Adrenal gland (tissue), 19 donors: ENCODE data around the gene MLIP. TPM values are rescaled to one million over a fixed set of nuclear protein-coding genes. Genes with fewer than 3 reads are reported as not detected.

Experiments
- DNase-seq, 7 donors: peaks; one replicate each; pipeline ENCODE4 v3.0.0-alpha.2; 2019 to 2020
- H3K27ac ChIP-seq, 5 donors: fragments of 200-600 bp; sonication (generic) in 4 of 5; 1 replicate in 3 of 5; 2 replicates in 2 of 5; pipeline versions ENCODE4 v1.5.1 to v1.8.0; 2016 to 2020; ENCODE audit warnings: mild to moderate bottlenecking in 1 of 5
- H3K27me3 ChIP-seq: fragments of 200-600 bp; 2 replicates; pipeline ENCODE4 v1.8.0; 2021
- H3K36me3 ChIP-seq, 2 donors: fragments of 200-600 bp; replicated peaks in 1 of 2; 1 replicate in 1 of 2; 2 replicates in 1 of 2; pipeline versions ENCODE4 v1.5.1 to v1.8.0; 2018 to 2022
- H3K4me1 ChIP-seq, 2 donors: fragments of 200-600 bp; replicated peaks in 1 of 2; 1 replicate in 1 of 2; 2 replicates in 1 of 2; pipeline versions ENCODE4 v1.5.1 to v1.8.0; 2018 to 2021
- H3K4me3 ChIP-seq, 4 donors: fragments of 200-600 bp; sonication (generic) in 3 of 4; one replicate each; pipeline ENCODE4 v1.5.1; 2016 to 2018
- H3K9me3 ChIP-seq, 3 donors: fragments of 200-600 bp; sonication (generic) in 1 of 3; replicated peaks in 1 of 3; 1 replicate in 2 of 3; 2 replicates in 1 of 3; pipeline versions ENCODE4 v1.5.1 to v1.8.0; 2016 to 2021
- POLR2A ChIP-seq, 2 donors: fragments of 450-650 bp; IDR thresholded peaks; one replicate each; pipeline ENCODE4 v1.6.1; 2017; ENCODE audit warnings: antibody characterized with exemption in 2 of 2, mild to moderate bottlenecking in 2 of 2, moderate library complexity in 1 of 2
- WGBS, 4 donors: extraction: QIAGEN DNeasy Blood & Tissue Kit in 2 of 4; methylation state at CpG; one replicate each; pipeline versions ENCODE4 v1.1.5 to v1.1.7; 2013 to 2017; 5-methylcytosine and 5-hydroxymethylcytosine counted together
- intact Hi-C, 2 donors: fragments of 100-400 bp; cut with DNase I; formaldehyde crosslinking; loops; one replicate each; pipeline versions ENCODE4 v1.14.1 to v1.15.0; 2022 to 2023
- long read RNA-seq, 10 donors: library from polyadenylated mRNA in 3 of 10; unstranded in 2 of 10; stranded (forward) in 1 of 10; transcript quantifications; one replicate each; pipeline ENCODE4 v2.0.0 and lab custom pipeline, GENCODE V29; 2021 to 2026
- polyA plus RNA-seq, 3 donors: library from polyadenylated mRNA; stranded (reverse); fragments of 200-250 nt in 2 of 3; fragments of 350-450 nt in 1 of 3; fragmentation: Illumina TruSeq in 1 of 3; extraction: RNeasy Lipid Tissue Mini Kit (QIAGEN cat#74804) in 1 of 3; gene quantifications; one replicate each; pipeline ENCODE4 v1.2.3, GENCODE V29; 2013 to 2014
- total RNA-seq, 9 donors: library from RNA; depleted of rRNA in 4 of 9; stranded (reverse); fragments of >200 nt in 4 of 9; fragments of 120-200 nt in 1 of 9; fragmentation: NEBNext Ultra II Directional in 1 of 9; extraction: Animal tissue kit (Norgen Biotek cat#: 25700) in 1 of 9; gene quantifications; one replicate each; pipeline versions ENCODE4 v1.1.0 to v1.2.4, GENCODE V29; 2013 to 2023
- TF ChIP-seq, protein P1 (sequence below), 6 experiments: fragments of 450-650 bp in 4 of 6; fragments of 200-600 bp in 2 of 6; sonication (generic) in 1 of 6; IDR thresholded peaks; 1 replicate in 5 of 6; 2 replicates in 1 of 6; pipeline versions ENCODE4 v1.5.1 to v1.8.0; 2016 to 2021; ENCODE audit warnings: antibody characterized with exemption in 6 of 6, mild to moderate bottlenecking in 2 of 6, moderate library complexity in 1 of 6
- donor health status: healthy with polysubstance abuse.
- donor health status: Bipolar disorder and iron deficiency.
- donor health status: DM: yes; HTN: yes; CAD: no.
- donor health status: DM: no; HTN: no; CAD: no.
- donor health status: DM: no; HTN: no; CAD: no.
- donor health status: DM: yes; HTN: yes; CAD: no.

Gene MLIP, protein sequence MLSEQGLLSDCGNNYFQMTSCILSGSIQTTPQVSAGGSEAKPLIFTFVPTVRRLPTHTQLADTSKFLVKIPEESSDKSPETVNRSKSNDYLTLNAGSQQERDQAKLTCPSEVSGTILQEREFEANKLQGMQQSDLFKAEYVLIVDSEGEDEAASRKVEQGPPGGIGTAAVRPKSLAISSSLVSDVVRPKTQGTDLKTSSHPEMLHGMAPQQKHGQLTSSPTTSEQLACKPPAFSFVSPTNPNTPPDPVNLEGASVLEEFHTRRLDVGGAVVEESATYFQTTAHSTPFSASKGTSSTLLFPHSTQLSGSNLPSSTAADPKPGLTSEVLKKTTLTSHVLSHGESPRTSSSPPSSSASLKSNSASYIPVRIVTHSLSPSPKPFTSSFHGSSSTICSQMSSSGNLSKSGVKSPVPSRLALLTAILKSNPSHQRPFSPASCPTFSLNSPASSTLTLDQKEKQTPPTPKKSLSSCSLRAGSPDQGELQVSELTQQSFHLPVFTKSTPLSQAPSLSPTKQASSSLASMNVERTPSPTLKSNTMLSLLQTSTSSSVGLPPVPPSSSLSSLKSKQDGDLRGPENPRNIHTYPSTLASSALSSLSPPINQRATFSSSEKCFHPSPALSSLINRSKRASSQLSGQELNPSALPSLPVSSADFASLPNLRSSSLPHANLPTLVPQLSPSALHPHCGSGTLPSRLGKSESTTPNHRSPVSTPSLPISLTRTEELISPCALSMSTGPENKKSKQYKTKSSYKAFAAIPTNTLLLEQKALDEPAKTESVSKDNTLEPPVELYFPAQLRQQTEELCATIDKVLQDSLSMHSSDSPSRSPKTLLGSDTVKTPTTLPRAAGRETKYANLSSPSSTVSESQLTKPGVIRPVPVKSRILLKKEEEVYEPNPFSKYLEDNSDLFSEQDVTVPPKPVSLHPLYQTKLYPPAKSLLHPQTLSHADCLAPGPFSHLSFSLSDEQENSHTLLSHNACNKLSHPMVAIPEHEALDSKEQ
- total RNA-seq (1 to 10 TPM; 1.8 to 9.6 (median 7.6) TPM), polyA plus RNA-seq (1 to 10 TPM in 2 of 3 donors, under 1 TPM in 1; 0.88 to 6.7 (median 2.8) TPM)
- long read RNA-seq, donor 1 = 0 reads
- long read RNA-seq, donor 2 = 0 reads
- long read RNA-seq, donor 3 = 0 reads
- long read RNA-seq, donor 4, partial matches to known transcripts = 0 of 7 reads
- long read RNA-seq, donor 4, other reads (novel, unspliced or antisense) = 7 of 7 reads
- long read RNA-seq, donor 5, partial matches to known transcripts = 1 of 7 reads
- long read RNA-seq, donor 5, other reads (novel, unspliced or antisense) = 6 of 7 reads
- long read RNA-seq, donor 6, partial matches to known transcripts = 0 of 3 reads
- long read RNA-seq, donor 6, other reads (novel, unspliced or antisense) = 3 of 3 reads
- long read RNA-seq, donor 7 = 0 reads
- long read RNA-seq, donor 8 = 0 reads
- long read RNA-seq, donor 9 = 0 reads
- long read RNA-seq, donor 10 = 0 reads

DNA sequence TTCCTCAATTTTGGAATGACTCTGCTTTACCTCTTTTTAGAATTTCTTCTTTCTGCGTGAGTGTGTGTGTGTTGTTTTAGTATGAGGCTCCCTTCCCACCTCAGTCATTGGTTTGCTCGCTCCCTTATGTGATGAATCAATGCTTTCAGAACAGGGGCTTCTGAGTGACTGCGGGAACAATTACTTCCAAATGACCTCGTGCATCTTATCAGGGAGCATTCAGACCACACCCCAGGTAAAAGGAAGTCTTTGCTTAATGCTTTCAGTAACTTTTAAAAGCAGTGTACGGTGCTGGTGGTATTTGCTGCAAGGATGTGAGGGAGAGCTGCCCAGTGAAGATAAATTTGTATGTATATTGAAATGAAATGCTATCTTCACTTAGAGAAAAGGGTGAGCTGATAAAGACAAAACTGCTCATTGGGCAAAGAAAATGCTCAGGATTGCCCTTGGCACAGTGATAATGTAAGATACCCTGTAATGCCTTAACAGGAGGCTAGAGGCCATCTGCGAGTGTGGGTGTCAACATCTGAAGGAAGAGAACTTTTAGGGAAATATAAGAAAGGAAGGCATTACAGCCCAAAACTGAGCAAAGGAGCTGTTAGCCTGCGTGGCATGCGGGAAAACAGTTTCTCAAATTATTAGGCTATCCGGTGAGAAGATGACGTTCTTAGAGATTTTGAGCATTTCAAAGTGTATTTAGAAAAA, at the start of gene MLIP:
Gene MLIP, plus strand, starts transcription at position 103 of the 705 bp plus-strand sequence. Its CDS starts 37 bp downstream, at position 140.
- no peak for DNase-seq
- intact Hi-C loops = no loop called here
- Histone ChIP-seq H3K9me3 (no peaks in the 10 kb centered on the region), H3K27me3 (no peaks in the 10 kb centered on the region), H3K36me3 (no peaks in the 10 kb centered on the region), H3K27ac (no peak within 1 kb of the TSS), H3K4me3 (no peak within 1 kb of the TSS), H3K4me1 (peaks cover 0 to 8% of the 10 kb centered on the region in 2 donors)
- WGBS, 4 donors = 73 to 77% (median 76%) methylated on average over 10 of the region's 10 CpGs
- no peak for TF ChIP-seq POLR2A (IDR thresholded peaks at IDR 0.05)
- TF ChIP-seq, protein P1, sequence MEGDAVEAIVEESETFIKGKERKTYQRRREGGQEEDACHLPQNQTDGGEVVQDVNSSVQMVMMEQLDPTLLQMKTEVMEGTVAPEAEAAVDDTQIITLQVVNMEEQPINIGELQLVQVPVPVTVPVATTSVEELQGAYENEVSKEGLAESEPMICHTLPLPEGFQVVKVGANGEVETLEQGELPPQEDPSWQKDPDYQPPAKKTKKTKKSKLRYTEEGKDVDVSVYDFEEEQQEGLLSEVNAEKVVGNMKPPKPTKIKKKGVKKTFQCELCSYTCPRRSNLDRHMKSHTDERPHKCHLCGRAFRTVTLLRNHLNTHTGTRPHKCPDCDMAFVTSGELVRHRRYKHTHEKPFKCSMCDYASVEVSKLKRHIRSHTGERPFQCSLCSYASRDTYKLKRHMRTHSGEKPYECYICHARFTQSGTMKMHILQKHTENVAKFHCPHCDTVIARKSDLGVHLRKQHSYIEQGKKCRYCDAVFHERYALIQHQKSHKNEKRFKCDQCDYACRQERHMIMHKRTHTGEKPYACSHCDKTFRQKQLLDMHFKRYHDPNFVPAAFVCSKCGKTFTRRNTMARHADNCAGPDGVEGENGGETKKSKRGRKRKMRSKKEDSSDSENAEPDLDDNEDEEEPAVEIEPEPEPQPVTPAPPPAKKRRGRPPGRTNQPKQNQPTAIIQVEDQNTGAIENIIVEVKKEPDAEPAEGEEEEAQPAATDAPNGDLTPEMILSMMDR (IDR thresholded peaks at IDR 0.05) = no peak

DNA sequence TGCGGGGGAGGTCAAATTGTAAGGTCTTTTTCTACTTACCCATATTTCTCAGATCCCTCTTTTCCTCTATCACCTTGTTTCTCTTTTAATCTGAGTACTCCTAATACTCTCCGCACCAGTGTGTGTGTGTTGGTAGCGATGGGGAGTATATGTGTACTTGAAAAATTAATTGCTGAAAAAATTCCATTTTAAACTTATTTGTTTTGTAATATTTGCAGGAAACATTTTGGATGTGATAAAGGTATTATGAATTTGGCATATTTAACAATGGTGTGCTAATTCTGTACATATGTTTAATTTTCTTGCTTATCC, 48.1 kb upstream of the MLIP start:
- no peak overlapping the region for H3K27ac ChIP-seq
- 96 to 98% (median 96%) methylated on average over 3 of the region's 3 CpGs for WGBS, 4 donors
- TF ChIP-seq, protein P1 (IDR thresholded peaks at IDR 0.05) = no peak
- TF ChIP-seq POLR2A (IDR thresholded peaks at IDR 0.05) = no peak

DNA sequence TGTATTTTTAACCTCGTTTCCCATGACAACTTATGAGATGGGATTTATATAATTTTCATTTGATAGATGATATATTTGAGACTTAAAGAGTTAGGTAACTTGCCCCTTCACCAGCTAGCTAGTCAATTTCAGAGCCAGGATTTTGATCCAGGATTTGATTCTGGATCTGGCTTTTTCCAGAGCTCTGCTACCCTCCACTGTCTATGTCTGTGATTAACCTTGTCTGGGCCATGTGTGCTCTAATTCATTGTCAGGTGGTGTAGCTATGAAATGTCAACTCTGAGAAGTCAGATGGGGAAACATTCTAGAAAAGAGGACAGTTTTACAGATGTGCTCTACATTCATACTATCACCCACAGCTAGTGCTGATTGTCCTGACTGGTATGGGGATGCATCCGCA, 42.5 kb upstream of the MLIP start:
- TF ChIP-seq, protein P1 (IDR thresholded peaks at IDR 0.05) = no peak
- TF ChIP-seq POLR2A (IDR thresholded peaks at IDR 0.05) = no peak
- H3K9me3 ChIP-seq = no peaks in the 10 kb centered on the region
- WGBS, 4 donors = 80% methylated on average over 1 of the region's 2 CpGs; no CpG with 5 or more reads in 3 of the 4 donors
- intact Hi-C loops = no loop called here
- H3K4me1 ChIP-seq = no peaks in the 10 kb centered on the region
- no peak for DNase-seq
- H3K4me3 ChIP-seq = no peak overlapping the region
- H3K36me3 ChIP-seq = no peaks in the 10 kb centered on the region
- no peak overlapping the region for H3K27ac ChIP-seq
- no peaks in the 10 kb centered on the region for H3K27me3 ChIP-seq

More for the DNA sequence above, 48.1 kb upstream of the MLIP start:
- no peaks in the 10 kb centered on the region for H3K4me1 ChIP-seq
- DNase-seq = no peak
- intact Hi-C loops = no loop called here
- H3K27me3 ChIP-seq = no peaks in the 10 kb centered on the region
- H3K9me3 ChIP-seq = no peaks in the 10 kb centered on the region
- H3K4me3 ChIP-seq = no peak overlapping the region
- H3K36me3 ChIP-seq = no peaks in the 10 kb centered on the region
